ENCODE measurements around the gene INPP5K.

INPP5K gene

DNA sequence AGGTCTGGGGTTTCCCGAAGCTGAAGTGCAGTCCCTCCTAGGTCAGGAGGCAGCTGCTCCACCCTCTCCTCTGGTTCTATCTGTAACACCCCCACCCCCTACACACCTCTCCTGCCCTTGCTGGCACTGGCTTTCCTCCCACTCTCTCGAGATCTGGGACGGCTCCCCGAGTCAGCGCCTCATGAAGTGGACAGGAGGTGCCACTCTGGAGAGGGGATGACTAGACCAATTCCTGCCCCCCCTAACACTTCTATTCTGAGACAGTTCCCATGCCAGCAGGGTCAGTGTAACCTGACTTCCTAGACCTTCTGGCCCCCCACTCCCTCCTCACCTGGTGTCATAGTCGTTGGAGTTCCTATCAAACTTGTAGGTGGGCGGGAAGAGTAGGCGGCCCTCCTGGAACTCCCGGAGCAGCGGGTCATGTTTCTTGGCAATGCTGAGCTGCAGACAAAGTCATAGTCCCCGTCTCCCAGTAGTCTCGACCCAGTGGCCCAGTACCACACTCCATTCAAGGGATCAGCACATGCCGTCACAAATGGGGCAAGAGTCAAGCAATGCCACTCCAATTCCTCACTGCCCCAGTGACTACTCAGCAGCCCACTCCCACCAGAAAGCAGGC lies 9.7 kb downstream of the INPP5K start:
- no peak for DNase-seq (ENCODE audit: low read depth, low spot score)

DNA sequence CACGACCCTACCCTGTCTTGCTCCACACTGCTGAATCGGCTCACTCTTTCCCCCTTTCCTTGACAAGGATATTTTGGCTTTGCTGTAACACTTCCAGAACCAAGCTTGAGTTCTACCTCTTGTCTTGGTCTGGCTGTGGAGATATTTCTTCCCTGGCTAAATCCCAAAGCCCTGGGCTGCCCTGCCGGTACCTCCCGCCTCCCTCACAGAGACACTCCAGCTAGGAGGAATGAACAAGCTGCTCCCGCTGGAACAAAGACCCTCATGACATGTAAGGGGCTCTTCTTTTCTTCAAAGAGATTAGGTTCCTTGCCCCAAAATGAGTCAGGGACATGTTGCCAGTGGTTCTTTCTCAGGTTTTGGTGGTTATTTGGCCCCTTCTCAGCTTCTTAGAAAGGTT lies 10.8 kb downstream of the INPP5K start:
- DNase-seq (ENCODE audit: low read depth, low spot score): no peak

DNA sequence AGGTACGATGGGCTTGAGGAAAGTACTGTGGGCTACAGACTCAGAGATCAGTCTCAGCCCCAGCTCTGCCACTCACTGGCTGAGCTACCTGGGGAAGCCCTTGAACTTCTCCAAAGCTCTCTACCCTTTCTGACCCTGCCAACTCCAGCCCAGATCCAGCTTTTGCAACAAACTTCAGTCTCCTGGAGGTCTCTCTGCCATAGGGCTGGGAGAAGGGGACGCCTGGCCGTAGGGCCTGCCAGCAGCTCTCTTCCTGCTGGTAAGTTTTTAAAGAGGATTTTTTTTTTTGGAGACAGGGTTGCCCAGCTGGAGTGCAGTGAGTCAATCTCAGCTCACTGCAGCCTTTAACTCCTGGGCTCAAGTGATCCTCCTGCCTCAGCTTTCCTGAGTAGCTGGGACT lies 11.5 kb downstream of the INPP5K start:
- no peak for DNase-seq (ENCODE audit: low read depth, low spot score)

DNA sequence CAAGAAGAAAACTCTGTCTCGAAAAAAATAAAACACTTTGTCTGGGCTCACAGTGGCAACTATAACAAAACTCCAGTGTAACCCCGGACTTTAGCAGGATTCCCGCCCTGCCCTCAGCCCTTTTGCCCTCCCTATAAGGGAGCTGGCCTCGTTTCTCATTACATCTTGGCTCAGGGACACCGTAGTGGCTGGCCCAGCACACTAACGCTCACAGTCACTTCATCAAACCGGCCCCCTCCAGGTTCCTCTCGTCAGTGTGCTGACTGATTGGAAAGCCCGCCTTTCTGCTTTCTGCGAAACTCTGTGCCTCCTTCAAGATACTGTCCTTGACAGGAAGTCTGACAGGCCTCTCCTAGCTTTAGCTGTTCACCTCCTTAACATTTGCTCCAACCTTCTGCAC lies 12.7 kb downstream of the INPP5K start:
- no peak for DNase-seq (ENCODE audit: low read depth, low spot score)

DNA sequence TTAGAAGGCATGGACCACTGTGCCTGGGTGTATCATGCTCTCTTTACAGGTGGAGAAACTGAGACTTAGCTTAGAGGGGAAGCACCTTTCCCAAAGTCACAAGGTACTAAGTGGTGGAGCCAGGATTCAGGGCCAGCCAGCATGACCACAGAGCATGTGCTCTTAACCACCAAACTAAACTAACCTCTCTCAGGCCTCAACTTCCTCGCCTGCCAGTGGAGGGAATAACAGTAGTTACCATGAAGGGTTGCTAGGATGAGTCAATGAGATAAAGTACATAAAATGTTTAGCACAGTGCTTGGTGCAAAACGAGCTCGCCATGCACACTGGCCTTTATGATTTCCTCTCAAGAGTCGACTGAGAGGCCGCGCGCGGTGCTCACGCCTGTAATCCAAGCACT lies 17.5 kb downstream of the INPP5K start:
- no peak for DNase-seq (ENCODE audit: low read depth, low spot score)

DNA sequence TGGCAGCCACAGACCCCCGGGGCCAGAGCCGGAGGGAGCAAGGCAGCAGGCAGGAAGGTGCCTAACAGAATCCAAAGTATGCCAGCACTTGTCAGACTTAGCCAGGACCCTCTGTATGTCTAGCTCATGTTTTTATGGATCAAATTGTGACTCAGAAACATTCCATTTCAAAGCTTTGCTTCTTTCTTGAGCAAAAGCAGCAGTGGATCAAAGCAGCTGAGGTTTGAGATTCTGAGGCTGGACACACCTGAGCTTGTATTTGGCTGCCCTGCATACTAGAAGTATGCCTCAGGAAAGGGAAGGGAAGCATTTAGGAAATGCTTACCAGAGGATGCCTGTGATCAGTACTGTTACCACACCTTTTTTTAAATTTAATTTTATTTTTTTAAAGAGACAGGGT lies 18.2 kb downstream of the INPP5K start:
- DNase-seq (ENCODE audit: low read depth, low spot score): no peak

DNA sequence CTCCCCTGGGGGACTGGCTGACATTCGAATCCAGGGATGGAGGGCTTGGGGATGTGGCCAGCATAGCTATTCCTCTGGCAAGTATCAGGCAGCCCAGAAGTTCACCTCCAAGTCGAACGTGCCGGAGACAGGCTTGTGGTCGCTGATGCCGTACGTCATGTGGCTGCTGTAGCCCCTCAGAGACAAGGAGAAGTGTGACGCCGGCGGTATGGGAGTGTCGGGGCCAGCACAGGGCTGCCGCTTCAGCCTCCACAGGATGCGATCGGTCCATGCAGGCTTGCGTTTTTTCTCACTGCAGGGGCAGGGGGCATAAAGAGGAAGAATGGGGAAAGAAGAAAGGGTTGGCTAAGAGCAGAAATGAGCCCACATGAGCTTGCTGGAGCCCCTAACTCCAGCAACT lies 18.6 kb downstream of the INPP5K start:
- no peak for DNase-seq (ENCODE audit: low read depth, low spot score)

DNA sequence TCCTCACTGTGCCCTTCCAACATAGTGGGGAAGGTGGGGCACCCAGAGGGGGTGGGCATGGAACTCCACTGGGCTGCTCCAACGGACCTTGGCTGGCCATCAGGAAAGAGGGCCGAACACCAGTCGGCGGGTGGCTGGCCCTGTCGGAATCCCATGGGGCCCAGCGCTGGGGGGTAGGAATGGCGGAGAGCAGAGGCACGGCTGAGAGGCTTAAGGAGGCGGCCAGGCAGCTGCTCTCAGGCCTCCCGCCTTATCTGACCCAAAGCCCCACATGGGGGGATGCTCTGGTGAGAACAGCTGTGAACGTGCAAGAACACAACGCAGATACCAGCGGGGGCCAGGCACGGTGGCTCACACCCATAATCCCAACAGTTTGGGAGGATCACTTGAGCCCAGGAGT lies 19.5 kb downstream of the INPP5K start:
- DNase-seq (ENCODE audit: low read depth, low spot score): no peak

DNA sequence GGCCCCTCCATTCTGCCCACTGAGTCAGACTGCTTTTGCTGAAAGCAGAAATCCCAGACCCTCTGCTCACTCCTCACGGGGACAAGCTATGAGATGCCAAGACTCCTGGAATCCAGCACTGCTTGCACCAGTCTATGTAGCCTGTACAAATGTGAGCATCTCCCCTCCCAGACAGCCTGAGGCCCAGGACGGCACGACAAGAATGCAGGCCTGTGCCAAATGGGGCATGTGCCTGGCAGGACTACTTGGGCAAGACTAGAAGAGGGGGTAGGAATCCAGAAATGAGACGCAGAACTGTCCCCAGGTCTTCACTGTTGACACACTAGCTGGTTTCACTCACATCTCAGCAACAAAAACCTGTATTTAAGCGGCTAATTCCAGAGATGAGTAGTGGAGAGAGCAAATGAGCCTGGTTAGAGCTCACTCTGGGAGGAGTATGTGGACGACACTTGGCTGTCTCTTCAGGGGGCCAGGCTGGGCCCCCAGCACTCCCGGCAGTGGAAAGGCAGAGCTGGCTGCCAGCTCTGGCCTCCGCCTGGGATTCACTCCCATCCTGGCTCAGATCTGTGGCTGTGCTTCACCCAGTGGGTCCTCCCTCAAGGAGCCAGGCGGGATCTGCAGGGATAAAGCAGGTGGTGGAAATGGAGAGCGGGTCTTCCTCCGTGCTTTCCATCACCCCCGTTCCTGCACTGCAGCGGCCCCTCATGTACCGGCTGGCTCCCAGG lies 21.0 kb downstream of the INPP5K start:
- no peak for DNase-seq (ENCODE audit: low read depth, low spot score)

DNA sequence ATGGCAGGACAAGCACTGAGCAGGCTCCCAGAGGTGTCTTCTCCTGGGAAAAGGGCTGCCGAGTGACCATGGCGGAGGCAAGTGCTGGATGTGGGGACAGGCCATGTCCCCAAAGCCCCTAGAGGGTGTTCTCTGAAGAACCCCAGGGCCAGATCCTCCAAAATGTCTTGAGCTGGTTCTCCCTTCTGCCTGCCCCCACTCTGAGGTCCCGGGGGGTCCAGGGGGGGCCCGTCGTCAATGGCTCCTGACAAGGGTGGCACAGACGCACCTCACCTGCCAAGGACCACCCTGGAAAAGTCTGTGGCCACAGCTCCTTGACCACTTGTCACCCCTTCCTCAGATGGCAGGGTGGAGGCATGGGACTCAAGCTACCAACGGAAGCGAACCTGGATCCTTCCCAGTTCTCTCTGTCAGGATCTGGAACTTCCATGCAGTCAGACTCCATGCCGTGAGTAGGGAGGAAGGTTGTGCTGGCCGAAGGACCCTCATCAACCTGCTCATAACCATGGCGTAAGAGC lies 21.6 kb downstream of the INPP5K start:
- no peak for DNase-seq (ENCODE audit: low read depth, low spot score)

DNA sequence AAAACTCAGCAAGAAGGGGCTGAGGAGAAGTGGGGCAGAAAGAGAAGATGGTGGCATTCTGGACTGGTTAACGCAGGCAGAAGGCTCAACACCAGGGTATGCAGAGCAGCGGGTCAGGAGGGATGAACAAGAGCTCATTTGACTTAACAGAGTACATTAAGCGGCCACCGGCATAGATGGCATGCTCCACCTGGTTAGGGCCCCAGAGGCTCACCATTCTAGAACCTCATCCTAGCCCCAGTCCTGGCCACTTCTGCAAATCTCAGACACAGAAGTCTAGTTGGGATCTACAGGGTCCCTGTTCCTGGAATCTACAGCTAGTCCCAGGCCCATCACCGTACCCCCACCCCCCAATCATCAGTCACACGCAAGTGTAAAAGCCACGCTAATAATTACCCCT lies 22.2 kb downstream of the INPP5K start:
- DNase-seq (ENCODE audit: low read depth, low spot score): no peak

DNA sequence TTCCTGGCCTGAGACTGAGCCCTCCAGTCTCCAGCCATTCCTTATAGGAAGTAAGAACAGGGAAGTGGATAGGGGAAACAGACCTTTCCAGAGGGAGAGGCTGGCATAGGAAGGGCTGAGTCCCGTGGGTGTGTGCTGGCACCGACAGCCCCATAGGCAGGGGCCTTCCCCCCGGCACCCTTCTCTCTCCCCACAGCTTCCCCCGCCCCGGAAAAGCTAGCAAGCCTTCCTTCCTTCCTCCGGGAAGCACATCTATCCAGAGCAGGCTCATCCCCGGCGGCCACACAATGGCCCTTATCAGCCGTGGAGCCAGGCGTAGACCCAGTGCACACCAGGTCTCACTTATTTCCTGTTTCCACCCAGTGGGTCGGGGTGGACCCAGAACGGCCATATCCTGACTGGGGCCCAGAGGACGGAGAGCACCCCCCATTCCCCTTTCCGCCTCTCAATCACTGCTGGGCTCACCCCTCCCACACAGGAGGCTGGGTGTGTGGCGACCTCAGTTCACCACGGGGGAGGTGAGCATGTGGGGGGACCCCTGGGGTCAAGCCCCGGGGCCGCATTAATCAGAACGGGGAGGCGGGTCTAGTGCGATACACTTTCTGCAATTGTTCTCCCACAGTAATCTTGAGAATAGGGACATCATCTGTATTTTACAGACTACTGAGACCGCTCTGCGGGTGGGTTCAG lies 23.0 kb downstream of the INPP5K start:
- no peak for DNase-seq (ENCODE audit: low read depth, low spot score)

DNA sequence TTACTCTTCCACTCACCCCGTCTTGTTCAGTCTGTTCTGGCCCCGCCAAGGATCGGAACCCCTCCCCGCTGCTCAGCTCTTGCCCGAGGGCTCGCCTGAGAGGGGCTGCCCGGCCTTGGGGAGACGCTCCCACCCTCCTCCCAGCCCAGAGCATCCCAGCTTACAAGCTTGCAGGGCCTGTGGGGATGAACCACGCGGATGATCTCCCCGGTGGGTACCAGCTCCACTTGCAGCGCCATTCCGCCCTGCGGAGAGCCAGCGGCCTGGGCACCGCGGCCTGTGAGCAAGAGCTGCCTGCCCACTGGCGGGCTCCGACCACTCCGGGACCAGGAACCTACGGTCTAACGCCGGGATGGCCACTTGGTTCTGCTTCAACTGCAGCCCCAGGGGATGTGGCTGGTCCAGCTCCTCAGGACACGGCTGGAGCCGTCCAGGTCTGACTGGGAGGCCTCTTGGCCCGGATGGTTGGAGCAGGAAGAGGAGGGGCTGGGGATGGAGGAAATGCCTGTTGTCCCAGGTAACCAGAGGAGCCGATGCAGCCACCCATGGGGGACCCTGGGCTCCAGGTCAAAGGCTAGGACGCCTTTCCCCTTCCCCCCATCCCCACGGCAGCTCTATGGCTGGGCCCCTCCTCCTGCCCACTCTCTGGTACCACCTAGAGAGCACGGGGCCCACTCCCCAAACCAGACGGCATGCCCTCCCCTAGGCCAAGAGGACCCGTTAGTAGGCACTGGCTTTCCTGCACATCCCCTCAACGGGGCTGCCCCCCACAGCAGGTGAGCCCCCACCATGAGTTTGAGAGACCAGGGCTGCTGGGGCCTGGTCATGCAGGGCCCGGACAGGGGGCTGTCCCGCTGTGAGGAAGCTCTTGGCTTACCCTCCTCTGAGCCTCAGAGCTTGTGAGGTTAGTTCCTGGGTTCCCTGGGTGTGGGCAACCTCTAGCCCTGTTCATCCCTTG lies 23.9 kb downstream of the INPP5K start, which contains the start of gene MYO1C:
MYO1C (minus strand) TSS at position 438 of the 958 bp plus-strand sequence; CDS start at position 239, 199 bp downstream.
- no peak for DNase-seq (ENCODE audit: low read depth, low spot score)

DNA sequence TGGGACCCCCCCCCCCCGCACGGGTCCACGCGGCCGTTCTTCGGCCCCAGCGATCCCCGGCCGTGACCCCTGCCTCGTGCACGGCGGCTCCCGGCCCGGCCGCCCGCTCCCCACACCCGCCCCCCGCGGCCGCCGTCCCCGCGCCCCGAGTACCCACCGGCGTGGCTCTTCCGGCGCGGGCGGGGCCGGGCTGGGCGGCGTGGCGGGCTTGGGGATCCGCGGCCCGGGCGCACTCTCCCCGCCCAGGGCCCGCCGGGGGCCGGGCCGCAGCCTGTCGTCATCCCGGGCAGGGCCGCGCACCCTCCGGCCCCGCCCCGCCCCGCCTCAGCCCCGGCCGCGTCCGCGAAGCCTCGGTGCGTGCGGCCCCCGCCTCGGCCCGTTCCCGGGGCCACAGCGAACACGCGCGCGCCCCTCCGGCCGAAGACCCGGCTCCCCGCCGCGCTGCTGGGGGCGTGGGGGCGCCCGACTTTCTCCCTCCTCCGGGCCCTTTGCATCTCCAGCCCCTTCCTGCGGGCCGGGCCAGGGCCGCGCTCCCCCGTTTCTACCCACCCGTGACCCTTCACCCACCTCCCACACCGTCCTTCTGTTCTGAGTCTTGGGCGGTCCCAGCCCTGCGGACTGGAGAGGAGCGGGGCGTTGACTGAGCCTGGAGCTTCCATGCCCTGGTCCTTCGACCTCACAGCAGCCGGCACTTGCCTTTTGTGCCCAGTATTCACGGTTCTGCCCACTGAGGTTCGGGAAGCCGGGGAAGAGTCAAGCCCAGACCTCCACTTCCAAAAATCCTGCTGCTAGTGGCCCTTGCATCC lies 24.8 kb downstream of the INPP5K start:
- DNase-seq (ENCODE audit: low read depth, low spot score): no peak

DNA sequence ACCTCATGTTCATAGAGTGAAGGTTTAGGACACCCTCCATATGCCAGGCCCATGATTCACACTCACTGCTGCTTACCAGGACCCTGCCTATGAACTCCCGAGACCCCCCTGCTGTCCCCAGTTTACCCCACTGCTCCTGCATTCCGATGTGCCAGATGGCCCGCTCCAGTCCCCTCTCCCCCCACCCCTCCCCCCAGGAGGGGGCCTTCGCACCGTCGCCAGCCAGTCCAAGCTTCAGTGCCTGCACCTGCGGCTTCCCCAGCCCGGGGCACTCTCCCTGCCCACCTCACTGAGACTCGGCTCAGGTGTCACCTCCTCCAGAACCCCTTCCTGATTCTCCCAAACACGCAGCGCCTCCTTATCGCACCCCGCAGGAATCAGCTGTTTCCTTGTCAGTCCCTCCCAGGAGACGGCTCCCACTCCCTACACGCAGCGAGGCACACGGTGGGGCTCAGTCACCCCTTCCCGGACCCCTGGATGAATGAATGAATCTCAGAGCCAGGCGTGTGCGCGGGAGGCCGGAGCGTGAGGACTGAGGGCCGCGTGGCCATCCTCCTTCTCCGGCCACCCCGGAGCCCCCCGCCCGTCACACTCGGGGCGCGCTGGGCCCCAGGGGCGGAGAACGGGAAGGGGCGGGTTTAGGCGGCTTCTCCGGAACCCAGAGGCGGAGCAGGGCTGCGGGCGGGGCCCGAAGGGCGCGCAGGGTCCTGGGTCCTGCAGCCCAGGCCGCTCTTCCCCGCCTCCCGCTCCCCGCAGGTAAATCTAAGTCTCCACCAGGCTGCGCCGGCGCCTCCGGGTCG lies 25.6 kb downstream of the INPP5K start:
- DNase-seq (ENCODE audit: low read depth, low spot score): no peak

DNA sequence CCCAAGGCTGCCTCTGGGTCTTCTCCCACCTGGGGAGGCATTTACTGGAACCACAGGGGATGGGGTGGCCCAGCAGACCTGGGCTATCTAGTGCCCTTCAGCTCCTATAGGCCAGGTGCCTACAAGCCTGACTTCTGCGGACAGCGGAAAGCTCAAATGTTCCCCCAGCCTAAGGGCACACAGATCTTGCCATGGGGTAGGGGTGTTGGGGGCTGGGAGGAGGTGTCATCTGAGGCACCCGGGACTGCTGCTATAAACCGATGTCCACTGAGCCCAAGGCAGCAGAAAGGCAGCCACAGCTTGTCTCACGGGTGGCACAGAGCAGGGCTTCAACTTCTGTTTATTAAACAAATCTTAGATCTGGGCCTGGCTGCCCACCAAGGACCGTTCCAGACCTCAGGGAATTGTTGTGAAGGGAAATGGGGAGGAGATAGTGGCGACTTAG lies 27.6 kb downstream of the INPP5K start:
- no peak for DNase-seq (ENCODE audit: low read depth, low spot score)

DNA sequence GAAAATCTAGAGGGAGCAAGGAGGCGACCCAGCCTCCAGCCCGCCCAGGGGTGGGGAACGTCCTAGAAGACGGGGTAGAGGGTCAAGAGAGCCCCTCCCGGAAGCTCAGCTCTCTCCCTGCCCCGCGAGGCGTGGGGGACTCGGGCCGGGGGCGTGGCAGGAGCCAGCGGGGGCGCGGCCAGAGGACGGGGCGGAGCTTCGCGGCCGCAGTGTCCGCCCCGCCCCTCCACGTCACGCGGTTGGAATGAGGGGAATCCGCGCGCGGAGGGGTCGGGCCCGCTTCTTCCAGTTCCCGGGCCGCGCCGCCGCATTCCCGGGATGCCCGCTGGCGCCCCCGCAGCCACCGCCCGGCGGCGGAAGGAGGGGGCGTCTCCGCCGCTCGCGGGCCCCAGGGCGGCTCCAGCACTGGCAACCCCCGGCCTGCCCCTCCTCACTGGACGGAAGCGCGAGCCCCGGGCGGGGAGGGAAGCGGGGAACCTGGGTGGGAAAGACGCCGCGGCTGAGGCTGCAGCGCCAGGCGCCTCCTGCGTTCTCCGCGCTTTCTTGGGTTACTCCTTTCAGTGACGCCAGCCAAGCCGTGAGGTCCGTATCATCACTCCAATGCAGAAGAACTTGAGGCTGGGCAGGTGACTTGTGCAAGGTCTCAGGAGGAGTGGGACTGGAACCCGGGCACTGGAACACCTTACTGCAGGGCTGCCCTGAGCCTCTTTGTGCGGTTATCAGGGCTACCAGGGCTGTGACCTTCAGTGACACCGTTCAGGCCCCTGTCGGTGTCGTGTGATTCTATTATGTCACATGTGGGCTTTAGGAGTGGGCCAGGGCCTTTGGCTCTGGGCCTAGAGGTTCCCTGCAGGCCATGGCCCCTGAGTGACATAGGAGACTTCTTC lies 28.2 kb downstream of the INPP5K start:
- peak; percentile 26 for DNase-seq (ENCODE audit: low read depth, low spot score)

DNA sequence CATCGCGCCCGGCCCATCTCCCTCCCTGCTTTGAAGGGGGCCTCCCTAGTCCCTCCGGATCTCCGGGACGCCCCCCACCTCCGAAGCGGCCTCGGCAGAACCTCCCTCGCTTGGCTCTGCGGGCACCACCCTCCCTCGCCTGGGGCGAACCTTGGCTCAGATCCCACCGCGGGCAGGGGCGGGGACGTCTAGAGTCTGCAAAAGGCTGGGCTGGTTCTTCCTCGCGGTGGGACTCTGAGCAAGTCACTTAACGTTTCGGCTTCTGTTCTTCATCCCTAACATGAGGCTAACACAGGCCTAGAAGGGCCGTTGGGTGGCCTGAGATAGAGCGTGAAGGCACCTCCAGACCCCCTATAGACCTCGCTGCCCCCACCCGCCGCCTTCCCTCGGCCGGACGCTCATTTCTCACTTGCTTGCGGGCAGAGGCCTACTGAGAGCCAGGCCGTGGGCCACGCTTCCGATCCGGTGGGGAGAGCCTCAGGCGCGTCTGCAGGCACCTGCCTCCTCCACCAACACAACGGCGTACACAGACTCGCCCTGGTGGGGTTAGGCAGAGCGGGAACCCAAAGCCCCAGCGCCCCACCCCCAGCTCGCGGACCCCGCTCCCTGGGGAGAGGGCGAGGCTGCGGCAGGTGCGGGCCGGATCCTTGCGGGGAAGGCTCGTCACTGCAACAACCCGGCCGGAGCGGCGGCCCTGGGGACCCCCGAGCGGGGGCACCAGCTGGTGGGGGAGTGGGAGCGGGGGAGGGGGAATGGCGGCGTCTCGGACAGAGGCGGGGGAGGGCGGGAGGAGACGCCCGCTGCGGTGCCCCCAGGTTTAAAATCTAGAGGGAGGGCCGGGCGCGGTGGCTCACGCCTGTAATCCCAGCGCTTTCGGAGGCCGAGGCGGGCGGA lies 29.4 kb downstream of the INPP5K start:
- DNase-seq (ENCODE audit: low read depth, low spot score): peak; percentile 23

Measured in smooth muscle cell of the brain vasculature (primary cell).